Ecto neural progenitor cell (in vitro differentiated cells): Measurements from ENCODE around the gene KMT2B.

Experiments
- DNase-seq: peaks from one replicate; pipeline ENCODE4 v3.0.0-alpha.2; 2018; ENCODE audit warnings: low spot score

Gene KMT2B

GRCh38 chr19:35727053-35727955, 9.5 kb downstream of the KMT2B start:
- no peak for DNase-seq

- no peak for DNase-seq
Measured at GRCh38 chr19:35727956-35728706, 10.3 kb downstream of the KMT2B start.

- no peak for DNase-seq
Measured at GRCh38 chr19:35729021-35729420, 11.2 kb downstream of the KMT2B start.

- DNase-seq = no peak
Measured at GRCh38 chr19:35729763-35730162, 12.0 kb downstream of the KMT2B start.

- no peak for DNase-seq
Measured at GRCh38 chr19:35730326-35730725, 12.5 kb downstream of the KMT2B start.

GRCh38 chr19:35731353-35731752, 13.6 kb downstream of the KMT2B start:
- DNase-seq = no peak

GRCh38 chr19:35731779-35732405, 14.1 kb downstream of the KMT2B start:
- no peak for DNase-seq

- DNase-seq = no peak
Measured at GRCh38 chr19:35732540-35733179, 14.9 kb downstream of the KMT2B start.

GRCh38 chr19:35733180-35734125, 15.7 kb downstream of the KMT2B start:
- DNase-seq = no peak

- DNase-seq = no peak
Measured at GRCh38 chr19:35734273-35734672, 16.5 kb downstream of the KMT2B start.

GRCh38 chr19:35734889-35735288, 17.1 kb downstream of the KMT2B start:
- no peak for DNase-seq

GRCh38 chr19:35736913-35737886, 19.4 kb downstream of the KMT2B start:
- DNase-seq = no peak

GRCh38 chr19:35738021-35738886, 20.5 kb downstream of the KMT2B start:
- DNase-seq = no peak

GRCh38 chr19:35738887-35739229, 21.1 kb downstream of the KMT2B start:
- DNase-seq = no peak

- no peak for DNase-seq
Measured at GRCh38 chr19:35739275-35740107, 21.7 kb downstream of the KMT2B start.

- DNase-seq = no peak
Measured at GRCh38 chr19:35740108-35740422, 22.3 kb downstream of the KMT2B start.

GRCh38 chr19:35740423-35741202, 22.8 kb downstream of the KMT2B start:
- DNase-seq = peak; percentile 97

GRCh38 chr19:35741203-35741515, 23.4 kb downstream of the KMT2B start:
- no peak for DNase-seq
